NT2/D1 (cell line): ENCODE measurements around the gene NTF3.

ENCODE experiments used
- SUZ12 ChIP-seq: IDR thresholded peaks from 2 replicates; pipeline ENCODE4 v1.6.1; 2011; ENCODE audit not compliant: insufficient read length, insufficient read depth; ENCODE audit errors: extremely low read depth
- ZNF274 ChIP-seq: IDR thresholded peaks from 2 replicates; pipeline ENCODE4 v1.6.1; 2011; ENCODE audit warnings: mild to moderate bottlenecking, low read depth, low read length

DNA sequence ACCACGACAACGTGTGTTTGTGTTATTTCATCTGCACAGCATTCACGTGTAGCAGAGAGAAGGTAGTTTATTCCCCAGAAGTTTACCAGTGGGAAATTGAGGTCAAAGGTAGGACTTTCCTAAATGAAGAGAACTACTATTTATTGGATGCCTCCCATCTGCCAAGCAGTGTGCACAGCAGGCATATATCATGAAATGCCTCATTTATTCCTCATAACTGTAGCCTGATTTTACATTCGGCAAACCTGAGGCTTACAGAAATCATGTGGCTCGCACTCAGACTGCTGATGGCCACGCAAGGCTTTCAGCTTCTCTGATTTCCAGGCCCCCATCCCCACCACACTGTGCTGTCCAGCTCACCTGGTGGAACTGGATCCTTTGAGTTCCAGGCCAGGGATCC is 33.5 kb downstream of the NTF3 start:
- TF ChIP-seq ZNF274 (no peak), SUZ12 (no peak)
